T-helper 2 cell (primary cell): Measurements from ENCODE around the gene HIVEP3.
A peak's percentile ranks its signal among the peaks of the same experiment; 100 is the strongest.

Experiments
- DNase-seq, 5 experiments: peaks; one replicate each; pipeline versions ENCODE4 v3.0.0 to v3.0.0-alpha.2; 2012 to 2022

The HIVEP3 gene

DNA sequence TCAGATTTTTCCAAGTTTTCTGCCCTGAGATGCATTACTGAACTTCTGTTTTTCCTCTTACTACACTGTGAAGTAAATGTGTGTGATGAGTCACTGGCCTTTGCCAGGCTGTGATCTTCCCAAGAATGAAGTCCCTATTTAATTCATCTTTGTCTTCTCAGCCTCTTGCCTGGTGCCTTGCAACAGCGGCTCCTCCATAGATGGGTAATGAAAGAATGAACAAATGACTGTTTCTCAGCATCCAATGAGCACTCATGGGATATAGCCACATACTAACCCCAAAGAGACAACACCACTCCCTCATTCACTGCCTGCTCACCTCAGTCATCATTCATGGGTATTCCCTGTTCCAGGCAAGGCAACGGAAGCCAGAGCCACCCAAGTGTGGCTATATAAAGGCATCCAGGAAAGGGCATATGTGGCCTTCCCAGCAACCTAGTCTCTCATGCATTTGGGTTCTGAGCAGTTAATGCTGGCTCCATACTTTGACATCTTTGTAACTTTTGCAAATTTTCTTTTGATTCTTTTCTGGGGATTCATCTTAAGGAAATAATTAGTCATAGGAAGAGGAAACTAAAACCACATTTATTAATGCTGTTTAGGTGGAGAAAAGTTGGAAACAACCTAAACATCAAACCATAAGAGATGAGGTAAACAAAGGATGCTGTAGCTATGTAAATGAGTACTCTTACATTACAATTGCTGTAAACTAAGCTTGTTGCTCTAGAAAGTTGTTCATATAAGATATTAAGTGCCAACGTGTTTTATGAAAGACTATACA, 71.9 kb downstream of the HIVEP3 start:
- no peak for DNase-seq

DNA sequence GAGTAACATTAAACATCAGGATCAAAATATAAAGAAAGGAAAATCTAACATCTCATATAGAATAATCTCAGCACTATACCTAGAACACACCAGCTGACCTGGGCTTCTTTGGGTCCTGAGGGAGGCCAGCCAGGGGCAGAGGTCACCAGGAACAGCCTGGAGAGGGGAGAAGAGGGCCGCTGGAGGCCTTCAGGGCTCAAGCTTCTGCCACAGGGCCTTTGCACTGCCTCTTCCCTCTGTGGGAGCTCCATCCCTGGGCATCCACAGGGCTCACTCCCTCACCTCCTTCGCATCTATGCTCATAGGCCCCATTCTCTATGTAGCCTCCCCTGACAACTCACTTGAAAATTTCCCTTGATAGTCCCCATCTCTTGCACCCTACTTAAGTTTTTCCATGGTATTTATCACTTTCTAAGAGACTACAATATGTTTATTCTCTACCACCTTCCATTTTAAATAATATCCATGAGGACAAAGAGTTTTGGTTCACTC, 73.9 kb downstream of the HIVEP3 start:
- DNase-seq: no peak

DNA sequence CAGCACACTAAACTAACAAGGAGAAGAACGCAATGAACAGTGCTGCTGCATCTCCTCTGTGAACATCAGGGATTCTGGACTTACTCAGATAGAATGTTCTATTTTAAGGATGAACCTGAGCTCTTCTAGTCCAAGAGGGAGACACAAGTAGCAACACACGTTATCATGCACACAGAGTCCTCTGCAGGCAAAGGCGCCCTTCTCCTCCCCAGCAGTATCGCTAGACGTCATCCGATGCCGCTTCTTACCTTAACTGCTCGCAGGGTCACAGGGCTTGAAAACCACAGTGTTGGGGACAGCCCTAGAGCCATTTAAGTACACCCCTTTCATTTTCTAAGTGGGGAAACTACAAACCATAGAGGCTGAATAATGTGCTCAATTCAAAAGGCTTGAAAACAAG, 74.5 kb downstream of the HIVEP3 start:
- DNase-seq: no peak

DNA sequence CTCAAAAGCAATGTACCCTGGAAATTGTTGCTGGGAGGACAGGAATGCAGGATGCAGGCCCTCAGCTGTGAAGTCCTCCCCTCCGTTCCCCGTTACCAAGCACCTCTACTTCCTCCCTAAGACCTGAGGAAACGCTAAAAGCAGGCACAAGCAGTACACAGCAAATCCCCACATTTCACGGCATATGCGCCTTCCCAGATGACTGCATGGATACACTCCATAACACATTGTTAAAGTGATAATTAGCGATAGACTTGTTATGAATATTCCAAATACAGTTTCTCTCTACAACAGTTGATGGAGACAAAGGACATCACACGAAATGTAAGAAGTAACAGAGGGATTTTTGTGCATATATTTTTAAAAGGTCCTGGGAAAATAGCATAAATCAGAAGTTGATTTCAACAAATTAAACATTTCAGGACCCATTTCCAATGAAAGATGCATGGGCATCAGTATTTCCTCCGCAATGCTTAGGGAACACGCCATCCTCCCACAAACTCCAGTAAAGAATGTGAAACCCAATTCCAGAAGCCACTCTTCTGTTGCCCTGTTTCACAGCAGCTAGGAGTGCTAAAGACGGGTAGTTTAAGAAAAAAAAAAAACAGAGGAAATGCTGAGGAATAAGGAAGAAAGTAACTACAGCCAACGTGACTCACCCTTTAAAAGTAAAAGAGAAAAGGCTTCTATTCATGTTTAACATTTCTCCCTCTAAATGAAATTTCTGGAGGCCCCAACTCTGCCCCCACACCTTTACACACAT, 75.5 kb downstream of the HIVEP3 start:
- DNase-seq: no peak

DNA sequence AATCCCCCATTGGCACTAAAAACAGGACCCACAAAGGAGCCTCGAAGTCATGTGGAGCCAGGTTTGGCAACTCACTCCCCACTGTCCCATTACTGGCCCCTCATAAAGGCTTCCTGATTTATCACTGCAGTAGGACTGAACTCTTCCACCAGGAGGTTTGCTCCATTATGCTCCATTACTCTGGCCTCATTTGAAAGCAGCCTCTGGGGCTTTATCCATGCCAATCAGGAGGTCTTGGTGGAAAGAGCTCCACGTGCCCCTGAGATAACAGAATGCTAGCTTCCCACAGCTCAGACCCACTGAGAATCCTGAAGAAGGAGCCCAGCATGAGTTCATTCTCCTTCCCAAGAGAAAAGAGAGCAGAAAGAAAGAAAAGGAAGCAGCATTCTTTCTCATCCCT, 76.4 kb downstream of the HIVEP3 start:
- no peak for DNase-seq

DNA sequence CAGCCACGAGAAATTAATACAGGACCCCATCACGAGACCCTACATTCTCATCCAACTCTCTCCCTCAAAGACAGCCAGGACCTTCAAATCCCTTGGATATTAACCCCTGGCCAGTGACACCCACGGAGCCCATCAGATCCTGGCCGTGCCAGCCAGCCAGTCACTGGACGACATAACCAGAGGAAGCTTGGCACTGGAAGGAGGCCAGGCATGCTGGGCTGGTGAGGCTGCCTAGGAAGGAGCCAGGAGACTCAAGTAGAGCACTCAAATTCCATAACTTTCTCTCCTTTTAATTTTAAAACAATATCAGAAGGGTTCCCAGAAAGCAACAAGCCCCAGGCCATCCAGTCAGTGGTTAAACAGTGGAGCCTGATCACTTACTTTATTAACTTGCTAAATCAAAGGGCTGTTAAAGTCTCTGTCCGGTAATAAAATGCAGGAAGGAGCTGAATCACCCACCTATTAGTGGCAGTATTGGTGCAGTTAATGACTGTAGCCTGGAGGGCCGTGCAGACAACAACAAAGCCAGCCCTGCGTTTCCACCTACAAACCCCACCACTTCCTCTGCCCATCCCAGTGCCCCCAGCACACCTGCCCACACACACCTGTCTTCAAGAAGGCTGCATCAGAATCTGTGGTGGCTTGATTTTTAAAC, 78.0 kb downstream of the HIVEP3 start:
- no peak for DNase-seq

DNA sequence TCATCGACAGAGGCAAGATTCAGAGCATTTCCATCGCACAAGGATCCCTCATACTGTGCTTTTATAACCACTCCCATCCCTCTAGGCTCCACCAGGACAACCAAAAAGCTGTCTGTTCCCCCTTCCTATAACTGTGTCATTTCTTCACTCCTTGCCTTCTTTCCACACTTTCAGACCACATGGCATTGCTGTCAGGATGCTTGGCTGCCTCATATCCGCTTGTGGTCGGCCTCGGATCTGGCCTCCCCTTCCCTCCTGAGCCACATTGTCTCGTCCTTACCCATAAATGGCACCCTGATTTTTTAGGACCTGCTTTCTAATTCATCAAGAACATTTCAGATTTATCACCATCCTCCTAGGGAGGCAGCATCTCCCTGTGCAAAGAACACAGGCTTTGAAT, 80.5 kb downstream of the HIVEP3 start:
- no peak for DNase-seq

DNA sequence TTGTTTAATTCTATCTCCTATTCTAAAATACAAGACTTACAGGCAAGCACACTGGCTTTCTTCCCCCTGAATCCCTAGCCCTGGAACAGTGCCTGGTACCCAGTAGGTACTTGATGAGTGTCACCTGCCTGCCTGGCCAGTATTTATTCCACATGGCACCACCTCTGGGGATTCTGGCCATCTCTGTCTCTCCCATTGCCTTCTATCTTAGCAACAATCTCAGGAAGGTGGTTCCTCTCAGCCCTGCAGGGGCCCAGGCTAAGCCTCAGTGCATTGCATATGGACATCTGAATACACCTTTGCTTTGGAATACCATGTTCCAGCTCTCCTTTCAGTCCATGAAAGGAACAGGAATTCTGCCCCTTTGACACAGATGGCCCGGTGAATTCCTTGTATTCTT, 81.0 kb downstream of the HIVEP3 start:
- no peak for DNase-seq

DNA sequence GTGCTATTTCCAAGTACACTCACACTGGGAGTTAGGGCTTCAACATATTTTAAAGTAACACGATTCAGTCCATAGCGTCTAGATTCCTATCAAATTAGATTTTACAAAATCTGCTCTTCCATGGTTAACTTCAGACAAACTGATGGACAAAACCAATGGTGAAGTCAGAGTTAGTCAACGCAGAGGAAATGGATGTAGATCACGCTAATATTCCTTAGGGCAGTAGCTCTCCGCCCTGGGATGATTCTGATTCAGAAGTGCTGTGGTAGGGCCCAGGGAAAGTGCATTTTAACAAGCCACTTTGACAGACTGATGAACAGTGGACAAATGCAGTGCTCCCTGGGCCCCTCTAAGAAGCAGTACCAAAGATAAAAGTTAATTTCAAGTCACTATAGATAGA, 83.2 kb downstream of the HIVEP3 start:
- no peak for DNase-seq

DNA sequence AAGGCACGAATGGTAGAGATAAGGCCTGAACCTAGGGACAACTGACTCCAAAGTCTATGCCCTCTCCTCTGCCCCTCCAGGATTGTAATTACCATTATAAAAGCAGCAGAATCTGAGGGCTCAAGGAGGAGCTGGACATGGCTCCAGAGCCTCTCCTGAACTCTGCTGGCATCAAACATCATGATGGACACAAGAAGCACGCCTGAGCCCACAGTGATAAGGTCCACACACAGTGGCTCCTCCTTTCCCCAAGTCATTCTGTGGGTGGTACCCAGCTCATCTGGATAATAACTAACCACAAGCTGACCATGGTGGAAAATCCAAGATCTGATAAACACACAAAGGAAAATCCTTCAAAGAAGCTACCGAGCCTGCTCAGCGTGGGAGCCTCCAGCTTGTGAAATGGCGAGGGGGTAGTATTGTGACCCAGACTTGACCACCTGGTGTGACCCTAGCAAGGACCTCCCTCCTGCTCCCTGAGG, 85.2 kb downstream of the HIVEP3 start:
- no peak for DNase-seq

DNA sequence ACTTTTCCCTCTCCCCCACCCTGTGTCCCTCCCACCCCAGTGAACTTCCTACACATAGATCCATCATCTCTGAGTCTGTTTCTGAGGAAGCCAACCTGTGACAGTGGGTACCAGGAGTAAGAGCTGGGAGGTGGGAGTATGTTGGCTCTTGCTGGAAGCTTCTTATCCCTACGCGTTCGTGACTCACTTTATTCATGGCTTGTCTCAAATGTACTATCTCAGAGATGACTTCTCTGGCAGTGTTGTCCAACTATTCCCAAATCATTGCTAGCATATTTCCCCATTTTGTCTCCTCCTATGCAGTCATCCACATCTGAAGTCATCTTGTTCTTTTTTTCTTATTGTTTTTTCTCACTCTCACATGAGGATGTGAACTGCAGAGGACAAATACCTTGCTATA, 88.0 kb downstream of the HIVEP3 start:
- no peak for DNase-seq

DNA sequence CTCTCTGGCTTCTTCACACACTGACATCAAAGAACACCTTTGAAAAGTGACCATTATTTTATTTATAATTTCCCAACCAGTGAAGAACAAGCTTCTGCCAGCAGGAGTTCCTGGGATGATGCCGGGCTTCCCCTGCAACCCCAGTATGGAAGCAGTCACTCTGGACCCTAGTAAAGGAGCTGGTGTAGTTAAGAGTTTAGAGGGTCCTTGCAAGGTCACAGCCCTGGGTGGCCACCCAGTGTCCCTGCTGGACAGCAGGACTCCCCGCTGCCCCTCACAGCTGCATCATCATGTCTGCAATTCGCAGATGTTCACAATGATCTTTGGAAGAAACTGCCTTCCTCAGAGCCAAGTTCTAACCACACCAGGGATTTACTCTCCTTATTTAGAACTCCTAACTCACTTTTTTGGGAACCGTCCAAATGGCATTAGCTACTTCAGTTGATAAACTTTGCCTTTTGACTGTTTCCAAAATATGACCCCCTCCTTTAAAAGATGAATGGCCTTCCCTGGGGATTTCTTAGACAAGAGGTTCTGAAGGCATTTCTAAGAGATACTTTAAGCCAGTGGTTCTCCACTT, 90.6 kb downstream of the HIVEP3 start:
- no peak for DNase-seq

DNA sequence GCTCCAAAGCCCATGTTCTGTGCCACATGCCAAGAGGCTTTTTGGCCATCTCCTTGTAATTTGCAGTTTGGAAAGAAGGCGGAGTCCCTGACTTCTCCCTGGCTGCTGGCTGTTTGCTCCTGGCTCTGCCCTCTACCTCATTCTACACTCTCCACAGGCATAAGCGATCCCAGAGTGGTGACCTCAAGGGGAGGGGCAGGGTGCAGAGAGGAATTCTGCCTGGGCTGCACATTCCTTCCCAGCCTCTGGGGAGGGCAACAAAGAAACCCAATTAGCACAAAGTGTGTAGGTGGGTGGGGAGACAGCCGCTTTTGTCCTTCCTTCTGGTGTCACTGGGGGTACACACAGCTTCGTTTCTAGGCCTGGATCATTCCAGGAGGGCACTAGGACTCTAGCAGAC, 95.3 kb downstream of the HIVEP3 start:
- no peak for DNase-seq

DNA sequence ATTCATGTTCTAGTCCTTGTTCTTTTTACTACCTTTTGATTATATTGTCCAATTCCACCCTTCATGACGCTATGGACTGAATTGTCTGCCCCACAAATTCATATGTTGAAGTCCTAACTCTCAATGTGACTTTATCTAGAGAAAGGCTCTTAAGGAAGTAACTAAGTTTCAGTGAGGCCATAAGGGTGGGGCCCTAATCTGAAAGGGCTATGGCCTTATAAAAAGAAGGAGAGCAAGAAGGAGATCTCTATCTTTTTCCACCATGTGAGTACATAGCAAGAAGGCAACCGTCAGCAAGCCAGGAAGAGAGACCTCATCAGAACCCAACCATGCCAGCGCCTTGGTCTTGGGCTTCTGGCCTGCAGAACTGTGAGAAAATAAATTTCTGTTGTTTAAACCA, 95.9 kb downstream of the HIVEP3 start:
- DNase-seq: no peak

DNA sequence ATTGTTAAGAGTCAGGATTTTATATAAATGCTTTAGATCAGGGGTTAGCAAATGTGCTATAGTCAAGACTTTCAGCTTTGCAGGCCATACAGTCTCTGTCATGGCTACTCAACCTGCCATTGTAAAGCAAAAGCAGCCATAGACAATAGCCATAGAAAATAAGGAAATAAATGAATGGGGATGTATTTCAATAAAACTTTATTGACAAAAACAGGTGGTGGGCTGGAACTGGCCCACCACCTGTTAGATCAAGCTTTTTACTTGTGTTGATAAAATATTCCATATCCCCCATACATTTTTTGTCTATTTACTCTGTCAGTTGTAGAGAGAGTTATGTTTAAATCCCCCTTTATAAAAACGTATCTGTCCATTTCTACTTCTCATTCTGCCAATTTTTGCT, 98.9 kb downstream of the HIVEP3 start:
- DNase-seq: no peak

DNA sequence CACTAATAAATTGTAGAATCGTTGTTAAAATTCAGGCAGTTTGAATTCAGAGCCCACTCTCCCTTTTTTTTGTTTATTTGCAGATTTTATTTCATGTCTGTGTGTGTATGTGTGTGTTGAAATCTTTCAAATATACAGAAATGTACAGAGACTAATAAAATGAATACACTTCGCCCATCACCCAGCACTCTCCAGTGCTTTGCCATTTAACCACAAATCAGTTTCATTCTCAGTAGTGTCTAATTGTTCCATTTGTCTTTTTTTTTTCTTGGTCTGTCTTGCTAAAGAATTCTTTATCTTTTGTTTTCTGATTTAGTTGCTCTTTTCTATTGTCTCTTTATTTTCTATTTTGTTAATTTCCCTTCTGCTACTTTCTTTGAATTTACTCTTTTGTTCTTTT, 99.7 kb downstream of the HIVEP3 start:
- peak in 1 of 5 experiments; percentile 19 for DNase-seq

DNA sequence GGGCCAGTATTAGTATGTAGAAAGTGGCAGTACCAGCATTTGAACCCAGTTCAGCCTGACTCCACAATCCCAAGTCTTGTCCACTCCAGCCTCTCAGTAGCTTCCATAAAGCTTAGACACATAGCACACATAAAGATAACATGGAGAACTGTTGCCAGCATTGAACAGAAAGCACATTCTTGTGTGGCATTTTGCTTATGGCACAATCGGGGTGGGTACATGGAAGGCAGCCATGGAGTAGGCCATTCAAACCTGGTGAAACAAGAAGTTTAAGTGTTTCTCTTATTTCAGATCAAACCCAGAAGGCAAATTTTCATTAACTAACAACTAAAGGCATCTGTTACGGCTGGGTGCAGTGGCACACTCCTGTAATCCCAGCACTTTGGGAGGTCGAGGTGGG, 102.7 kb downstream of the HIVEP3 start:
- DNase-seq: no peak

DNA sequence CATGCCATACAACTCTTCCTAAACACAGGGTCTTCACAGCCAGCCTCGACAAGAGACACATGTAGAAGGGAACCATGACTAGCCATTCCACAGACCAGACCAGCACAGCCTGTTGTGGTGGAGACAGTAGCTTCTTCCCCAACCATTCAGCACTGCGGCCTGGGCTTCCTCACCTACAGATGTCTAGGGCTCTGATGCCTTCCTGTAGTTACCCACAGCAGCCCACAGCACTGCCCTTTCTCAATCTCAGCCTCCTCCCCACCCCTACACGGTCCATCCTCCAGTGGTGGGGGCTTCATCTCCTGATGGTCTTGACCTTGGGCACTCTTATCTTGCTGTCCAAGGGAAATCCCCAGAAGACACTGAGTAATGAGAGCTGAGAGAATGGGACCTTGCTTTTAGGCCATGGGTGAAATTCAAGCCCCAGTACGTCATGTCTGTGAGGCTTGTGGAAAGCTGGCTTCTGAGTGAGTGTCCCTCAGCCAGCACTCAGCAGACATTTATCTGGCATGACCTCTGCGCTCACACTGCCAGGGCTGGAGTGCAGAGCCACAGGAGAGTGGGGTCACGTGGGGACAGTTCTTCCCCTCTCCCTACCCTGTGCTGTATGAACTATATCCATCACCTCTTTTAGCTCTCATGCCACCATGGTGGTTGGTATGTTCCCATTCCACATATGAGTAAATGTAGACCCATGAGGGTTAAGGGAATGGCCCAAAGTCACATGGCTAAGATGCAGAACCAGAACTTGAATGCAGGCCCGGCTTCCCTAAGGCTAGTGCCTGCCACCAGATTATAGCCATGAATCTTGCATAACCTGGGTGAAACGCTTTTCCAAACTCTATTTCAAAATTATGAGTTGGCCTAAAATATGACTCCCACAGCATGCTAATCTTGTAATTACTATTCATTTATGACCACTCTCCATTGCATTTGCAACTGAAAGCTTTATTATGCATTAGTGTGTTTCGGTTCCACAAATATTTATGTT, 104.7 kb downstream of the HIVEP3 start:
- DNase-seq: no peak

DNA sequence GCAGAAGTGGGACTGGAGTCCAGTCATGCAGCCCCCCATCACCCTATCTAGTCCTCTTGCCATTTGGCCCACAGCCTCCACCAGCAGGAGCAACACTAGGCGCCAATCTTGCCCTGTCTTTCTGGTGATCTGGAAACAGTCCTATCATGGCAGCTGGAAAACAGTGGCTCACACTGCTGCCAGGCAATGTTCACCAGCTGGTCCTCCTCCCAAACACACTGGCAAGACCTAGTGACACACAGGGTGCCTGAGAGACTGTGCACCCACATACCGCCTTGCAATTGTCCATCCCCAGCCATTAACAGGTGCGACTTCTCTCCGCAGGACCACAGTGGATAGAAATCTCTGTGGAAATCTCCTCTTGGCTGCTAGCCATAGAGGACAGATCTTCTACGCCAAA, 105.5 kb downstream of the HIVEP3 start:
- DNase-seq: no peak

DNA sequence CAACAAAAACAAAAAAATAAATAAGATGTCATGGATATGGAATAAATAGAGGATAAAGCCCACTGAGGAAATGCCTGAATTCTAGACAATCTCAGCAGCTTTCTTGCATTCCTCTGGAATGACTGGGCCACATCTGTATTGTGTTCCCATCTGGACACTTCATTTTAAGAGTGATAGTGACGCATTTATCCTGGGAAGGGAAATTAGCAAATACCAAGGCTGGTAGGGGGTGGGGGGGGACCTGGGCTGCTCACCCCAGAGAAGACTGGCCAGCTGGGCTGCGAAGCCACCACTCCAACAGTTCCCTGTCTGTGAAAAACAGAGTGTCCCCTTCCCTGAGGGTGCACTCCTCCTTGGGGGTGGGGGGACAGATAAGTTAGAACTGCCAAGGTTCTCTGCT, 106.3 kb downstream of the HIVEP3 start:
- DNase-seq: no peak

DNA sequence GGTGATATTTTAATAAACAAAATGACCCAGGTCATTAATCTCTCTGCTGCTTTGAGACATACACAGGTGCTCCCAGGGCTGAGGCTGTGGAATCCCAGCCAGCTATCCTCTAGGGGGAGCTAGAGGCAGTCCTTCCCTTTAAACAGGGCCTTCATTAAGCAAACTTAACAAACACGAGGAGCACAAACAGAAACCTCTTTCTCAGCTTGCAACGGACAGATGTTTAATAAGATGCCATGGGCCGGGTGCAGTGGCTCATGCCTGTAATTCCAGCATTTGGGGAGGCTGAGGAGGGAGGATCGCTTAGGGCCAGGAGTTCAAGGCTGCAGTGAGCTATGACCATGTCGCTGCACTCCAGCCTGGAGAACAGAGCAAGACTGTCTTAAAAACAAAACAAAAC, 106.7 kb downstream of the HIVEP3 start:
- DNase-seq: peak in 2 of 5 experiments; percentile 12 to 74
